Activated CD8-positive, alpha-beta T cell treated with anti-CD3 and anti-CD28 coated beads, Interleukin-2, amount 10 ng/mL, durations not matched to agents 7 days and 5 days (primary cell): ENCODE measurements around the gene XXYLT1. TPM values are rescaled to one million over a fixed set of nuclear protein-coding genes. Genes with fewer than 3 reads are reported as not detected.

Experiments
- ATAC-seq: fragments of 150-1000 bp; cut with Tn5 transposase; one replicate; pipeline ENCODE4 v1.10.0; 2021; ENCODE audit warnings: moderate library complexity
- CTCF ChIA-PET: fragments of 350-600 bp; sonication (Branson Sonifier 250); formaldehyde crosslinking; loops from one replicate; lab custom pipeline; 2021; ENCODE audit warnings: antibody characterized with exemption; lab: Charles Lee
- POLR2A ChIA-PET: fragments of 350-600 bp; sonication (Branson Sonifier 250); formaldehyde crosslinking; loops from one replicate; lab custom pipeline; 2021; ENCODE audit warnings: antibody characterized with exemption; lab: Charles Lee
- DNase-seq: peaks from one replicate; pipeline ENCODE4 v3.0.0-alpha.2; 2020
- H3K27ac Mint-ChIP-seq: one replicate; pipeline ENCODE4 v1.8.0; 2021; ENCODE audit warnings: mild to moderate bottlenecking, mixed read lengths
- H3K27me3 Mint-ChIP-seq: one replicate; pipeline ENCODE4 v1.8.0; 2021; ENCODE audit warnings: low read depth, mixed read lengths
- H3K36me3 Mint-ChIP-seq: one replicate; pipeline ENCODE4 v1.8.0; 2021; ENCODE audit warnings: low read depth, mixed read lengths
- H3K4me1 Mint-ChIP-seq: one replicate; pipeline ENCODE4 v1.8.0; 2021; ENCODE audit warnings: low read depth, mixed read lengths
- H3K4me3 Mint-ChIP-seq: one replicate; pipeline ENCODE4 v1.8.0; 2021; ENCODE audit warnings: mild to moderate bottlenecking, mixed read lengths
- H3K9me3 Mint-ChIP-seq: one replicate; pipeline ENCODE4 v1.8.0; 2022; ENCODE audit warnings: mixed read lengths; ENCODE audit not compliant: insufficient read depth
- total RNA-seq, 2 experiments: library from RNA; stranded (reverse); gene quantifications; one replicate each; pipeline ENCODE4 v1.2.3, GENCODE V29; 2021

XXYLT1 gene
- total RNA-seq, 2 experiments from 2014 or later, result 10.8 to 13.3 TPM

- no peak for DNase-seq
- Mint-ChIP-seq H3K27me3 (no peaks in the 10 kb centered on the region), H3K36me3 (peaks cover 5% of the 10 kb centered on the region), H3K27ac (peak overlapping the region; percentile 54), H3K4me3 (no peak overlapping the region), H3K9me3 (peaks cover 6% of the 10 kb centered on the region), H3K4me1 (peaks cover 19% of the 10 kb centered on the region)
- ChIA-PET POLR2A (no interaction called here), CTCF (interaction anchor here (0.7 kb wide), 1 partner anchor 64 kb away, joined by 3 read pairs; no protein-coding TSS in a partner anchor)
- no peak for ATAC-seq
Measured at GRCh38 chr3:195185583-195185982, 85.4 kb downstream of the XXYLT1 start.

GRCh38 chr3:195184716-195185421 lies 86.1 kb downstream of the XXYLT1 start:
- POLR2A ChIA-PET, result no interaction called here
- Mint-ChIP-seq H3K9me3 (peaks cover 6% of the 10 kb centered on the region), H3K4me3 (no peak overlapping the region), H3K4me1 (peaks cover 19% of the 10 kb centered on the region), H3K36me3 (peaks cover 5% of the 10 kb centered on the region), H3K27me3 (no peaks in the 10 kb centered on the region), H3K27ac (no peak overlapping the region)
- ATAC-seq (no peak), DNase-seq (no peak)
- CTCF ChIA-PET, result interaction anchor here (0.6 to 0.7 kb wide), 3 partner anchors 23 to 503 kb away, joined by 3 read pairs; no protein-coding TSS in a partner anchor

GRCh38 chr3:195183071-195183776 lies 87.7 kb downstream of the XXYLT1 start:
- ATAC-seq (no peak), DNase-seq (no peak)
- ChIA-PET POLR2A (no interaction called here), CTCF (no interaction called here)
- H3K9me3 Mint-ChIP-seq, result no peaks in the 10 kb centered on the region
- no peak overlapping the region for H3K4me3 Mint-ChIP-seq
- H3K4me1 Mint-ChIP-seq, result peaks cover 17% of the 10 kb centered on the region
- no peak overlapping the region for H3K27ac Mint-ChIP-seq
- H3K36me3 Mint-ChIP-seq, result no peaks in the 10 kb centered on the region
- no peaks in the 10 kb centered on the region for H3K27me3 Mint-ChIP-seq

DNA sequence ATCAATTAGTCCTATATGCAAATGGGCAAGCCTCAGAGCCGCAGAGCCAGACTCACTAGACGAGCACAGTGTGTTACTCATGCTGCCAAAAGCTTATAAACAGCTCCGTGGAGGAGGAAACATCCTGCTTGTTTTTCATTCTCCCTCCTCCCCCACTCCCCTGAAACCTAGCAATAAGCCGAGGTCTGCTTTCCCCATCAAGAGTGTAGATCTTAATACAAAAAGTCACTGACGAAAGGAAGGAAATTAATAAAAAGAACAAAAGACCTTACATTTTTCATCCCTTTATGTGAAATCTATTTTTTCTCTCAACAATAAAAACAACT lies 88.5 kb downstream of the XXYLT1 start:
- Mint-ChIP-seq H3K27ac (no peak overlapping the region), H3K4me3 (no peak overlapping the region), H3K4me1 (peaks cover 16% of the 10 kb centered on the region), H3K36me3 (no peaks in the 10 kb centered on the region), H3K27me3 (no peaks in the 10 kb centered on the region), H3K9me3 (no peaks in the 10 kb centered on the region)
- ChIA-PET CTCF (no interaction called here), POLR2A (no interaction called here)
- no peak for ATAC-seq
- DNase-seq, result no peak

GRCh38 chr3:195181741-195182469 lies 89.1 kb downstream of the XXYLT1 start:
- H3K4me1 Mint-ChIP-seq, result peaks cover 16% of the 10 kb centered on the region
- no peak for DNase-seq
- H3K27ac Mint-ChIP-seq, result no peak overlapping the region
- CTCF ChIA-PET, result no interaction called here
- H3K4me3 Mint-ChIP-seq, result no peak overlapping the region
- no peaks in the 10 kb centered on the region for H3K9me3 Mint-ChIP-seq
- ATAC-seq, result no peak
- H3K27me3 Mint-ChIP-seq, result no peaks in the 10 kb centered on the region
- POLR2A ChIA-PET, result no interaction called here
- no peaks in the 10 kb centered on the region for H3K36me3 Mint-ChIP-seq

DNA sequence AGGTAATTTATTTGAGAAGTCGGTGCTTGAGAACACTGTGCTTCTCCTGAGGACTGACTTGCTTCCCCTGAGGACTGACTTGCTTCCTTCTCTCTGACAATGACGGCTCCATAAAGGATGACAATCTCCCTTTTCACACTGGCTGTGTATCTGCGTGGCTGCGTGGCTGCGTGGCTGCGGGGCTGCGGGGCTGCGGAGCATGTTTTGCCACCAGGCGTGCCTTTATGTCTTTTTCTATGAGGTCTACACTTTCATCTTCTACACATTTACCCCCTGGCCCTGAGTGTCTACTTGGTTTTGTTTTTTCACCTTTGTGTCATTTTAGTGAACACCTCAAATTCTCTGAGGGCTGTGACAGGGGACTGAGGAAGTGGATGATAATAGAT lies 89.9 kb downstream of the XXYLT1 start:
- CTCF ChIA-PET, result no interaction called here
- POLR2A ChIA-PET, result no interaction called here
- no peak overlapping the region for H3K4me3 Mint-ChIP-seq
- peaks cover 9% of the 10 kb centered on the region for H3K4me1 Mint-ChIP-seq
- H3K27ac Mint-ChIP-seq, result no peak overlapping the region
- DNase-seq (no peak), ATAC-seq (no peak)
- H3K27me3 Mint-ChIP-seq, result no peaks in the 10 kb centered on the region
- H3K36me3 Mint-ChIP-seq, result no peaks in the 10 kb centered on the region
- no peaks in the 10 kb centered on the region for H3K9me3 Mint-ChIP-seq

GRCh38 chr3:195180490-195181112 lies 90.4 kb downstream of the XXYLT1 start:
- Mint-ChIP-seq H3K27me3 (no peaks in the 10 kb centered on the region), H3K36me3 (no peaks in the 10 kb centered on the region), H3K27ac (no peak overlapping the region), H3K9me3 (no peaks in the 10 kb centered on the region), H3K4me1 (peaks cover 4% of the 10 kb centered on the region), H3K4me3 (no peak overlapping the region)
- ATAC-seq (no peak), DNase-seq (no peak)
- CTCF ChIA-PET, result no interaction called here
- POLR2A ChIA-PET, result no interaction called here

DNA sequence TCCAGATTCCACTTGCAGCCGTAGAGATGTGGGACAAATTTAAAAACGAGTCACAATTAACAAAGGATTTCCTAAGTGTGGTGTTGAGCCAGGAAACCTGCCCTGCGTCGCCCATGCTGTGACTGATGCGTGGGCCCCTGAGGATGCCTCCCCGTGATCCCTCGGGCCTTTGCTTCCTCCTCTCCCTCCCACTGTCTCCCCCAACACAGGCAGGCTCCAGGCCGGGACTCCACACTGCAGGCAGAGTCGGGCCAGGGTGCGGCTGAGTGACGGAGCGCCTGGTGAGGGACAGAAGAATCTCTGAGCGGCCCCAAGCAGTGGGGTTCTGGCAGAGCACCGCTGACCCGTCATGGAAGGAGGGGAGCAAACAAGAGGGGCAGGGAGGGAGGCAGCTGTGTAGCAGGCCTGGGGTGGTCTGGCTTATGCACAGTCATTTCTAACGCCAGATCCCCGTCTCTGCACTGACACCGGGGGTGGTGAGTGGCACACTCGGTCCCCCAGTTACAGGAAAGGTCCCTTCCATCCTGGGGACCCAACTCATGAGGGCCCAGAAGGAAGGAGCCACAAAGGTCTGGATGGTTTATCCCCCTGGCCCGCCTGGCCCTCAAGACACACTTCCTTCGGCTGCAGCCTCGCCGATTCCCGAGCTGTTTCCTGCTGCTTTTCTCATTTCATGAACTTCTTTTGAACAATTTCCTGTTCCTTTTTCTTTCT lies 91.0 kb downstream of the XXYLT1 start:
- peaks cover 3% of the 10 kb centered on the region for H3K4me1 Mint-ChIP-seq
- H3K4me3 Mint-ChIP-seq, result no peak overlapping the region
- ATAC-seq (no peak), DNase-seq (no peak)
- H3K36me3 Mint-ChIP-seq, result no peaks in the 10 kb centered on the region
- ChIA-PET CTCF (no interaction called here), POLR2A (no interaction called here)
- no peaks in the 10 kb centered on the region for H3K9me3 Mint-ChIP-seq
- H3K27ac Mint-ChIP-seq, result no peak overlapping the region
- no peaks in the 10 kb centered on the region for H3K27me3 Mint-ChIP-seq

DNA sequence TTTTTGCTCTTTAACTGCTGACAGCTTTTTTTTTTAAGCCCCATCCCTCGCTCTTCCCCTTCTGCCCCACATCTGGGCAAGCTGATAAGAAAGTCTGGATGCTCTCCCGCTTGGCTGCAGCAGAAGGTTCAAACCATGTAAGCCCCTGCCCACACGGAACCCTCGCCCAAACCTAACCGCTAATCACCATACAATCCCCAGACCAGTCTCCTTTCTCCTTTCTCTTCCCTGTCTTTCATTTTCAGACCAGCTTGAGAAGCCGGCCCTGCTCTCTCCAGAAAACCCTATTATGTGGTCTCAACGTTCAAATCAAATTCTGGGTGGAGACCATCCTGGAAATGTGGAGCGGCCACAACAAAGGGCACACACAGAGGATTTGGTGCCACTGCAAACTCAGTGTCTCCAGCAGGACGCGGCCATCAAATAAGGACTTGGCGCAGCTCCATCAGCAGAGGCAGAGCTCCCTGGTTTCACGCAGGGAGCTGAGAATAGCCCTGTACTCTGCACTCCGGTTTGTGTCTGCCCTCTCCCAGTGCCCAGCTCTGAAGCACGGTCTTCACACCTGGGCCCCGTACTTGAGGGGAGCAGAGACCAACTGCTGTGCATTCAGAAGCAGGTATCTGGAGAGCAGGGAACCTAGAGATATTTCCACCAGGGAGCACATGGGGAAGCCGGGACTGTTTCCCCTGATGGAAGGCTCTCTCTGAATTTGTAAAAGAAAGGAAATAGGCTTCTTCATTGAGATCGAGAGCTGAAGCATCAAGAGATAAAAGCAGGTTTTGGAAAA lies 92.6 kb downstream of the XXYLT1 start:
- no peak for ATAC-seq
- Mint-ChIP-seq H3K9me3 (no peaks in the 10 kb centered on the region), H3K27ac (no peak overlapping the region), H3K36me3 (no peaks in the 10 kb centered on the region), H3K4me3 (no peak overlapping the region), H3K27me3 (no peaks in the 10 kb centered on the region), H3K4me1 (peaks cover 3% of the 10 kb centered on the region)
- DNase-seq, result no peak
- ChIA-PET CTCF (no interaction called here), POLR2A (no interaction called here)

DNA sequence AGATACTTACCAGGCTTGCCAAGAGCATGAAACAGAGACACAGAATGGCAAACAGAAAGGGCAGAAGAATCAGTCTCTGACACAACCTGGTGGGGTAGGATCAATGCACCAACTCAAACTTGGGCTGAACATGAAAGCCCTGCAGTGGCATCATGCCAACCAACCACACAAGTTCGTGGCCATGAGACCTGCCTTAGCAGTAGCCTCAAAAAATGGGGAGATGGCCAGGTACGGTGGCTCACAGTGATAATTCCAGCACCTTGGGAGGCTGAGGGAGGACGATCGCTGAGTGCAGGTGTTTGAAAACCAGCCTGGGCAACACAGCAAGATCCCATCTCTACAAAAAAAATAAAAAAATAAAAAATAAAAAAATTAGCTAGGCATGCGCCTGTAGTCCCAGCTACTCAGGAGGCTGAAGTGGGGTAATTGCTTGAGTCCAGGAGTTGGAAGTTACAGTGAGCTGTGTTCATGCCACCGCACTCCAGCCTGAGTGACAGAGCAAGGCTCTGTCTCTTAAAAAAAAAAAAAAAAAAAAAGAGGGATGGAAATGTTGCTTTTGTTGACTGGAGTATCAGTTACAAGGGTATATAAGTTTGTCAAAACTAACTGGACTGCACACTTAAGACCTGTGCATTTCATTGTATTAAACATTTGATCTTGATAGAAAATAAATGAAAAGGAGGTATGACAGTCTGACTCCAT lies 93.4 kb downstream of the XXYLT1 start:
- H3K9me3 Mint-ChIP-seq, result no peaks in the 10 kb centered on the region
- H3K36me3 Mint-ChIP-seq, result no peaks in the 10 kb centered on the region
- H3K4me1 Mint-ChIP-seq, result peaks cover 2% of the 10 kb centered on the region
- no peaks in the 10 kb centered on the region for H3K27me3 Mint-ChIP-seq
- H3K27ac Mint-ChIP-seq, result no peak overlapping the region
- ChIA-PET CTCF (no interaction called here), POLR2A (no interaction called here)
- ATAC-seq, result no peak
- H3K4me3 Mint-ChIP-seq, result no peak overlapping the region
- DNase-seq, result no peak
